ENCODE results near the gene GRAMD2A.

The GRAMD2A gene

DNA sequence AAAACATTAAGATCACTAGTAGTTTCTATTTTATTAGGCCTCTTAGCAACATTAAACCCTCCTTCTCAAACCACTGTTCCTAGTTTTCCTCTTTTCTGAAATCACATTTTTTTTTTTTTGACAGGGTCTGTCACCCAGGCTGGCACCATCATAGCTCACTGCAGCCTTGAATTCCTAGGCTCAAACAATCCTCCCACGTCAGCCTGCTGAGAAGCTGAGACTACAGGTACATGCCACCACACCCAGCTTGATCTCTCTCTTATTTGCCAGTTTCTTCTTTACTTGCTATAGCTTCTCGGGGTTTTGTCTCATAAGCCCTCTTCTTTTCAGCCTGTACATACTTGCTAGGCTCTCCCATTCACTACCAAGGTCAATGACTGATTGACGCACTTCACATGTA, 51.4 kb downstream of the GRAMD2A start:
- no peak for TF ChIP-seq CTCF (IDR thresholded peaks at IDR 0.05)
- TF ChIP-seq ZFX (IDR thresholded peaks at IDR 0.05; ENCODE audit: borderline replicate concordance) = no peak
- H3K27ac ChIP-seq = no peak overlapping the region

GRCh38 chr15:72141171-72142084, 56.2 kb downstream of the GRAMD2A start:
- peak overlapping the region; percentile 51 for H3K27ac ChIP-seq
- TF ChIP-seq CTCF (IDR thresholded peaks at IDR 0.05) = no peak

- peak overlapping the region; percentile 51; the same call in 1 of the 2 replicates for H3K27ac ChIP-seq
- TF ChIP-seq ZFX (IDR thresholded peaks at IDR 0.05; ENCODE audit: borderline replicate concordance) (no peak), CTCF (IDR thresholded peaks at IDR 0.05) (no peak)
Measured at GRCh38 chr15:72140088-72140487, 57.5 kb downstream of the GRAMD2A start.

- no peak for TF ChIP-seq CTCF (IDR thresholded peaks at IDR 0.05)
- no peak for TF ChIP-seq ZFX (IDR thresholded peaks at IDR 0.05; ENCODE audit: borderline replicate concordance)
- H3K27ac ChIP-seq = no peak overlapping the region
Measured at GRCh38 chr15:72139667-72140066, 57.9 kb downstream of the GRAMD2A start.

DNA sequence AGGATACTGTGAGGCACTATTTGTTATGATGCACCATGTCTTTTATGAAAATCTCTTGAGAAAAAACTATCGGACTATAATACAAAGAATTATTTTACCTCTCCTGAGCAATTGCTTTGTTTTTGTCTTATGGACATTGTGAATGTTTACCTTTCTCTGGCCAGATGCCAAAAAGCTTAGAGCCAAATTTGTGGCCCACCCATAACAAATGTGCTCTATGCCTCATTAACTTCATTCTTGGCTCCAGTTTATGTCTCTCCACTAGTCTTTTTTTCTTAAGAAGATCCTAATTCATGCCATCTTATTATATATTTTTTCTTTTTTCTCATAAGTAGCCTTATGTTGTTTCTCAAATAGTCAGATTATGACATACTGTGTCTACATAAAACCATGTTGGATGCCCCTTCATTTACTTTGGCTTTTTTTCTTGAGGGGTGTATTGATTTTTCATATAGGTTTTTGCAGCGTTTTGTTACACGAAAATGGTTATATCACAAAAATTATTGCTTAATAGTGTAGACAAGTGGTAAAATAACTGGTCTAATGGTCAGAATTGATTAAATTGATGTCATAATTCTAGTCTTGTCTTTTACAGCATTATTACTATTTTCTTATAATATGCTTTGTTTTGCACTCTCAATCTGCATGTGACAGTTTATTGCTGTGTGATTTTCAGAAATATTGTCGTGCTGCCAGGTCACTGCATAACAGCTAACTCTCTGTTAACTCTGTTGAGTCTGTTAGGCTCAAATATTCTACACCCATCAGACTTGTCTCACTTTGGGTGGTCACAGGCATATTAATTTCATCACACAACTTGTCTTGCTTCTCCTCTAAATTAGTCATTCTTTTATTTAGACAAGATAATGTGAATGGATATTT, 61.2 kb downstream of the GRAMD2A start:
- H3K27ac ChIP-seq = peak overlapping the region; percentile 72
- no peak for TF ChIP-seq CTCF (IDR thresholded peaks at IDR 0.05)
- no peak for TF ChIP-seq ZFX (IDR thresholded peaks at IDR 0.05; ENCODE audit: borderline replicate concordance)

DNA sequence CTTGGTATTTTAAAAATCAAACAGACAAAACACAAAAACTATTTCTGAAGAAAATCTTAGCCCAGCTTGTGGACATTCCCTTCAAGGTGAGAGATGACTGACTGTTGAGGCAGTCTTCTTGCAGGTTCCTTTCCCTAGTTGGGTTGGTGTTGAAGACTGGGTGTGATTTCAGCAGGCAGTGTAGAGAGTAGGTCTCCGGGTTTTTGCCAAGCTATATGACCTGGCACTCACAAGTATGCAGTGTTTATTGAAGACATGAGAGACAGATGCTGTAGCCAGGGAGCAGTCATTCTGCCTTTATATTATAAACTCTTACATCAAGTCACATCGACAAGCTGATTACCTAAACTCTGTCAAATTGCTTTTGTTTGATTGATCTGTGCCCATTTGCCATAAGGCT, 61.9 kb downstream of the GRAMD2A start:
- TF ChIP-seq CTCF (IDR thresholded peaks at IDR 0.05) (no peak), ZFX (IDR thresholded peaks at IDR 0.05; ENCODE audit: borderline replicate concordance) (no peak)
- peak overlapping the region; percentile 72 for H3K27ac ChIP-seq

Measured in 22Rv1 (cell line).